ENCODE results near the gene PDK2.

DNA sequence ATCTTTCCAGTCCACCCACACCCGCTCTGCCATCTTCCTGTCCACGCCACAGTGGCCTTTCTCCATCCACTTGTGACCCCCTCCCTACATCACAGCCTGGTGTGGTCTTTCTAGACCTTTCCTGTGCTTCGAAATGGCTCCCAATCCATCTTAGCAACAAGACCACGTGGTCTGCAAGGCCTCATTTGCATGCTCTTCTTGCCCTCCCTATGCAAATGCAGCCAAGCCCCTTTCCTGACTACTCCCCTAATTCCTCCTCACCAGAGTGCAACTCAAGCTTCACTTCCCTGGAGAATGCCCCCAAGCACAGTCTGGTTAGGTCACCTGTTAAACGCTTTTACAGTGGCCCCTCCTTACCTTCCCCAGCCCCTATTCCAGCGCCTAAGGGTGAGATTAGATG is 49.2 kb downstream of the PDK2 start:
- TF ChIP-seq CTCF (conservative IDR thresholded peaks at IDR 0.05; ENCODE audit: low read depth, low read length) (no peak), EZH2phosphoT487 (IDR thresholded peaks at IDR 0.05; ENCODE audit: borderline replicate concordance, low read length) (no peak)
